LNCaP clone FGC (cell line): ENCODE measurements around the gene AIF1L.

Experiments used
- DNase-seq: peaks from one replicate; pipeline ENCODE4 v3.0.0-alpha.2; 2011; ENCODE audit warnings: low read depth
- H3K4me3 ChIP-seq: 2 replicates; pipeline ENCODE4 v1.5.1; 2011; ENCODE audit warnings: mild to moderate bottlenecking, low read depth, low read length, control low read depth
- CTCF ChIP-seq: IDR thresholded peaks from 2 replicates; pipeline ENCODE4 v1.5.1; 2012; ENCODE audit warnings: mild to moderate bottlenecking; ENCODE audit not compliant: control insufficient read depth, insufficient read depth; ENCODE audit errors: extremely low read depth

The AIF1L gene

GRCh38 chr9:131051592-131052517, 44.5 kb upstream of the AIF1L start:
- no peak for TF ChIP-seq CTCF
- no peak for DNase-seq
- no peak overlapping the region for H3K4me3 ChIP-seq

GRCh38 chr9:131053896-131054295, 42.4 kb upstream of the AIF1L start:
- no peak overlapping the region for H3K4me3 ChIP-seq
- TF ChIP-seq CTCF: no peak
- DNase-seq: no peak

GRCh38 chr9:131056781-131057506, 39.4 kb upstream of the AIF1L start:
- no peak for TF ChIP-seq CTCF
- H3K4me3 ChIP-seq: no peak overlapping the region
- DNase-seq: no peak

- no peak overlapping the region for H3K4me3 ChIP-seq
- DNase-seq: no peak
- no peak for TF ChIP-seq CTCF
Measured at GRCh38 chr9:131060900-131061630, 35.3 kb upstream of the AIF1L start.

GRCh38 chr9:131062969-131063368, 33.4 kb upstream of the AIF1L start:
- TF ChIP-seq CTCF: no peak
- H3K4me3 ChIP-seq: no peak overlapping the region
- no peak for DNase-seq

- TF ChIP-seq CTCF: no peak
- DNase-seq: no peak
- H3K4me3 ChIP-seq: no peak overlapping the region
Measured at GRCh38 chr9:131065599-131065998, 30.7 kb upstream of the AIF1L start.
